PC-9 (cell line): ENCODE results near the gene CFAP46.

Experiments
- CTCF ChIP-seq: fragments of 200-600 bp; sonication (generic); conservative IDR thresholded peaks from 2 replicates; pipeline ENCODE4 v1.6.1; 2017; ENCODE audit warnings: mixed run types, antibody characterized with exemption, mild to moderate bottlenecking, moderate library complexity
- EZH2 ChIP-seq: fragments of 200-600 bp; sonication (generic); IDR thresholded peaks from 2 replicates; pipeline ENCODE4 v1.8.0; 2017; ENCODE audit warnings: antibody characterized with exemption, low read depth

- TF ChIP-seq CTCF, result no peak
- no peak for TF ChIP-seq EZH2
Measured at GRCh38 chr10:132981173-132981555, 38.8 kb upstream of the CFAP46 start.
